Testis (tissue), 3 donors: ENCODE measurements around the gene RNGTT. TPM values are rescaled to one million over a fixed set of nuclear protein-coding genes. Genes with fewer than 3 reads are reported as not detected.

Source experiments
- DNase-seq: peaks from one replicate; pipeline ENCODE4 v3.0.0-alpha.2; 2019
- H3K27ac ChIP-seq, 2 donors: fragments of 200-600 bp; sonication (generic); one replicate each; pipeline ENCODE4 v1.5.1; 2019
- H3K27me3 ChIP-seq: fragments of 200-600 bp; sonication (generic); one replicate; pipeline ENCODE4 v1.5.1; 2019
- H3K36me3 ChIP-seq: fragments of 200-600 bp; sonication (generic); one replicate; pipeline ENCODE4 v1.5.1; 2017; ENCODE audit warnings: low read depth; ENCODE audit errors: missing control alignments
- H3K4me1 ChIP-seq: fragments of 200-600 bp; sonication (generic); one replicate; pipeline ENCODE4 v1.5.1; 2019
- H3K4me3 ChIP-seq, 2 donors: fragments of 200-600 bp; sonication (generic); one replicate each; pipeline ENCODE4 v1.5.1; 2017 to 2019
- H3K9me3 ChIP-seq: fragments of 200-600 bp; sonication (generic); one replicate; pipeline ENCODE4 v1.5.1; 2017
- POLR2A ChIP-seq: fragments of 450-650 bp; IDR thresholded peaks from one replicate; pipeline ENCODE4 v1.6.1; 2017; ENCODE audit warnings: antibody characterized with exemption, mild to moderate bottlenecking, moderate library complexity
- WGBS, 2 donors: methylation state at CpG; one replicate each; pipeline ENCODE4 v1.1.5; 2018; 5-methylcytosine and 5-hydroxymethylcytosine counted together
- intact Hi-C: fragments of 100-400 bp; cut with DNase I; formaldehyde crosslinking; loops from one replicate; pipeline ENCODE4 v1.15.1; 2023; ENCODE audit warnings: low total_unique reads
- polyA plus RNA-seq: library from polyadenylated mRNA; stranded (reverse); fragments of 350-450 nt; fragmentation: Illumina TruSeq; extraction: RNeasy Lipid Tissue Mini Kit (QIAGEN cat#74804); gene quantifications from one replicate; pipeline ENCODE4 v1.2.3, GENCODE V29; 2014; ENCODE audit warnings: low read depth, low replicate concordance; ENCODE audit not compliant: insufficient read depth
- total RNA-seq, 2 donors: library from RNA; depleted of rRNA; stranded (reverse); fragments of >200 nt; gene quantifications; one replicate each; pipeline ENCODE4 v1.2.3, GENCODE V29; 2016
- TF ChIP-seq, protein P1 (sequence below), 3 experiments: fragments of 450-650 bp in 2 of 3; fragments of 200-600 bp in 1 of 3; sonication (generic) in 1 of 3; IDR thresholded peaks; one replicate each; pipeline ENCODE4 v1.5.1; 2016 to 2019; ENCODE audit warnings: antibody characterized with exemption in 3 of 3, mild to moderate bottlenecking in 2 of 3, moderate library complexity in 1 of 3

The RNGTT gene
- total and polyA plus RNA-seq, 3 donors from 2014 or later: 19.4 to 27.0 (median 22.1) TPM

DNA sequence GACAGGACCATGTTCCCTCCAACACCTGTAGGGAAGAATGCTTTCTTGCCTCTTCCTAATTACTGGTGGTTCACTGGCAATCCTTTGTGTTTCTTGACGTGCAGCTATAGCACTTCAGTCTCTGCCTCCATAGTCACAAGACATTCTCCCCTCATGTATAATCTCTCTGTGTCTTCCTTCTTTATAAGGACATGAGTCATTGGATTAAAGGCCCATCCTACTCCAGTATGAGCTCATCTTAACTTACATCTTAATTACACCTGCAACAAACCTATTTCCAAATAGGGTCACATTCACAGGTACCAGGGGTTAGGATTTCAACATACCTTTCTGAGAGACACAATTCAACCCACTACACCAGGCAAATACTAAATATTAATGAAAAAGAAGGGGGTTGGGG is 213.6 kb downstream of the RNGTT start:
- Histone ChIP-seq H3K27ac (no peak overlapping the region), H3K9me3 (no peaks in the 10 kb centered on the region)

DNA sequence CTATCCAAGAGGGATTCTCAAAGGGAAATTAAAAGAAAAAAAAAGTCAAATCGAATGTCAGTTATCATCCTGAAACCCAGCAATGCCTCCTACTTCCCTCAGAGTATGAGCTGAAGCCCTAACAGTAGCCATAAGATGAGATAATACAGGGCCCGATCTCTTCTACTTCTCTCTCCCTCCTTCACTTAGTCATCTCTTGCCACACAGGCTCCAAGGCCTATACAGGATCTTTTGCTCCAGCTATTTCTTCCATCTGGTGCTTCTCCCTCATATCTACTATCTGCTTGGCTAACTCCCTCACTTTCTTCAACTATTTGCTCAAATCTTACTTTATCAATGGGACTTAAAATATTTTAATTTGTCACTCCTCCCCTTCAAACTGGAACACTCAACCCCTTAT is 215.3 kb downstream of the RNGTT start:
- Histone ChIP-seq H3K27ac (no peak overlapping the region), H3K4me3 (no peak overlapping the region), H3K4me1 (no peaks in the 10 kb centered on the region), H3K27me3 (no peaks in the 10 kb centered on the region), H3K36me3 (no peaks in the 10 kb centered on the region), H3K9me3 (no peaks in the 10 kb centered on the region)
- intact Hi-C loops: no loop called here
- TF ChIP-seq, protein P1, sequence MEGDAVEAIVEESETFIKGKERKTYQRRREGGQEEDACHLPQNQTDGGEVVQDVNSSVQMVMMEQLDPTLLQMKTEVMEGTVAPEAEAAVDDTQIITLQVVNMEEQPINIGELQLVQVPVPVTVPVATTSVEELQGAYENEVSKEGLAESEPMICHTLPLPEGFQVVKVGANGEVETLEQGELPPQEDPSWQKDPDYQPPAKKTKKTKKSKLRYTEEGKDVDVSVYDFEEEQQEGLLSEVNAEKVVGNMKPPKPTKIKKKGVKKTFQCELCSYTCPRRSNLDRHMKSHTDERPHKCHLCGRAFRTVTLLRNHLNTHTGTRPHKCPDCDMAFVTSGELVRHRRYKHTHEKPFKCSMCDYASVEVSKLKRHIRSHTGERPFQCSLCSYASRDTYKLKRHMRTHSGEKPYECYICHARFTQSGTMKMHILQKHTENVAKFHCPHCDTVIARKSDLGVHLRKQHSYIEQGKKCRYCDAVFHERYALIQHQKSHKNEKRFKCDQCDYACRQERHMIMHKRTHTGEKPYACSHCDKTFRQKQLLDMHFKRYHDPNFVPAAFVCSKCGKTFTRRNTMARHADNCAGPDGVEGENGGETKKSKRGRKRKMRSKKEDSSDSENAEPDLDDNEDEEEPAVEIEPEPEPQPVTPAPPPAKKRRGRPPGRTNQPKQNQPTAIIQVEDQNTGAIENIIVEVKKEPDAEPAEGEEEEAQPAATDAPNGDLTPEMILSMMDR (IDR thresholded peaks at IDR 0.05): no peak
- TF ChIP-seq POLR2A: no peak
- no peak for DNase-seq
- 85 to 93% methylated on average over 2 of the region's 2 CpGs for WGBS, 2 donors

More for the DNA sequence above, 213.6 kb downstream of the RNGTT start:
- DNase-seq: no peak
- intact Hi-C loops: no loop called here
- TF ChIP-seq, protein P1 (IDR thresholded peaks at IDR 0.05): no peak
- TF ChIP-seq POLR2A: no peak
- no peaks in the 10 kb centered on the region for H3K27me3 ChIP-seq
- H3K4me3 ChIP-seq: no peak overlapping the region
- H3K4me1 ChIP-seq: no peaks in the 10 kb centered on the region
- 85 to 89% methylated on average over 1 of the region's 1 CpG for WGBS, 2 donors
- H3K36me3 ChIP-seq: no peaks in the 10 kb centered on the region

DNA sequence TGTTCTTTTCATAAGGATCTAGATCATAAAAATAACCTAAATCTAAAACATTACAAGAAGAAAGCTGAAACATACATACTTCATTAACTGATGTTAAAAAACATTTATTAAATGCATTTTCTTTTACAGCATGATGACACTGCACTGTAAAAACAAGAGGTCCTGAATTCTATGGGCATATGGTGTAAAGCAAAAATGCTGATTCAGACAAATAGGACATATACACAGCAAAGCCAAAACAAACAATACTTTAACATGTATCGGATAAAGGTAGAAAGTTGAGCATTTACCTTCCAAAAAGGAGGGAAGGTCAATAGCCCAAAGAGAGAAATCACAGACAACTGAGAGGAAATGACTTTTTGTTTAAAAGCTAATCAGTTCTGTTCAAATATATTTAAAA is 221.5 kb downstream of the RNGTT start:
- Histone ChIP-seq H3K4me3 (no peak overlapping the region), H3K27ac (no peak overlapping the region), H3K27me3 (no peaks in the 10 kb centered on the region), H3K36me3 (no peaks in the 10 kb centered on the region), H3K9me3 (no peaks in the 10 kb centered on the region), H3K4me1 (no peaks in the 10 kb centered on the region)
- intact Hi-C loops: no loop called here
- DNase-seq: no peak
- no peak for TF ChIP-seq POLR2A
- TF ChIP-seq, protein P1 (IDR thresholded peaks at IDR 0.05): no peak
- 83 to 86% methylated on average over 1 of the region's 1 CpG for WGBS, 2 donors

DNA sequence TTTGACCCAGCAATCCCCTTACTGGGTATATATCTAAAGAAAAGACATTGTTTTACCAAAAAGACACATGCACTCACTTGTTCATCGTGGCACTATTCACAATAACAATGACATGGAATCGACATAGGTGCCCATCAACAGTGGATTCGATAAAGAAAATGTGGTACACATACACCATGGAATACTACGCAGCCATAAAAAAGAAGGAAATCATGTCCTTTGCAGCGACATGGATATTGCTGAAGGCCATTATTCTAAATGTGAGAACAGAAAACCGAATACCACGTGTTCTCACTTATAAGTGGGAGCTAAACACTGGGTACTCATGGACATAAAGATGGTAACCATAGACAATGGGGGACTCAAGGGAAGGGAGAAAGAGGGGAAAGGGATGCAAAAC is 222.3 kb downstream of the RNGTT start:
- DNase-seq: no peak
- 95 to 98% methylated on average over 7 of the region's 7 CpGs for WGBS, 2 donors
- intact Hi-C loops: no loop called here
- TF ChIP-seq POLR2A: no peak
- TF ChIP-seq, protein P1 (IDR thresholded peaks at IDR 0.05): no peak
- no peaks in the 10 kb centered on the region for H3K27me3 ChIP-seq
- H3K4me1 ChIP-seq: no peaks in the 10 kb centered on the region
- no peaks in the 10 kb centered on the region for H3K9me3 ChIP-seq
- no peaks in the 10 kb centered on the region for H3K36me3 ChIP-seq
- H3K4me3 ChIP-seq: no peak overlapping the region
- H3K27ac ChIP-seq: no peak overlapping the region

DNA sequence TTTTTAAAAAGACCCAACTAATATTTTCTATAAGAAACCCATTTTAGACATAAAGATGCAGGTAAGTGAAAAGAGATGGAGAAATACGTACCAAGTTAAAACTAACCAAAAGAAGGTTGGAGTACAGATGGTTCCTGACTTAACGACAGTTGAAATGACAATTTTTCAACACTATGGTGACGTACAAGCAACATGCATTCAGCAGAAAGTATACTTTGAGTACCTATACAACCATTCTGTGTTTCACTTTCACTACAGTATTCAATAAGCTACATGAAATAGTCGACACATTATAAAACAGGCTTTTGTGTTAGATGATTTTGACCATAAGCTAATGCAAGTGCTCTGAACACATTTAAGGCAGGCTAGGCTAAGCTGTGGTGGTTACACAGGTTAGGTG is 228.9 kb downstream of the RNGTT start:
- no peak for TF ChIP-seq POLR2A
- TF ChIP-seq, protein P1 (IDR thresholded peaks at IDR 0.05): no peak
- Histone ChIP-seq H3K9me3 (no peaks in the 10 kb centered on the region), H3K4me3 (no peak overlapping the region), H3K4me1 (no peaks in the 10 kb centered on the region), H3K36me3 (no peaks in the 10 kb centered on the region), H3K27me3 (no peaks in the 10 kb centered on the region), H3K27ac (no peak overlapping the region)
- intact Hi-C loops: no loop called here
- DNase-seq: no peak
- 94 to 96% methylated on average over 4 of the region's 4 CpGs for WGBS, 2 donors
